HG02981 (cell line): ENCODE data around the gene TMEM273.

Experiments used
- ATAC-seq: cut with Tn5 transposase; IDR thresholded peaks from one replicate; pipeline ENCODE4 v1.9.1; 2021; ENCODE audit warnings: mild to moderate bottlenecking, moderate library complexity; ENCODE audit not compliant: unreplicated experiment

The TMEM273 gene

GRCh38 chr10:49149881-49150280 is 38.3 kb downstream of the TMEM273 start:
- no peak for ATAC-seq

- no peak for ATAC-seq
Measured at GRCh38 chr10:49144058-49144720, 44.0 kb downstream of the TMEM273 start.

- no peak for ATAC-seq
Measured at GRCh38 chr10:49143249-49143648, 44.9 kb downstream of the TMEM273 start.

GRCh38 chr10:49141541-49142332 is 46.5 kb downstream of the TMEM273 start:
- peak; percentile 73 for ATAC-seq

- ATAC-seq, result no peak
Measured at GRCh38 chr10:49140304-49141177, 47.6 kb downstream of the TMEM273 start.

GRCh38 chr10:49139846-49140195 is 48.4 kb downstream of the TMEM273 start:
- no peak for ATAC-seq

- ATAC-seq, result no peak
Measured at GRCh38 chr10:49139028-49139845, 49.0 kb downstream of the TMEM273 start.

GRCh38 chr10:49138361-49138891 is 49.8 kb downstream of the TMEM273 start:
- no peak for ATAC-seq

GRCh38 chr10:49136525-49136924 is 51.7 kb downstream of the TMEM273 start:
- no peak for ATAC-seq

- ATAC-seq, result no peak
Measured at GRCh38 chr10:49135575-49136313, 52.4 kb downstream of the TMEM273 start.

- ATAC-seq, result no peak
Measured at GRCh38 chr10:49134327-49134726, 53.9 kb downstream of the TMEM273 start.

- no peak for ATAC-seq
Measured at GRCh38 chr10:49133706-49134248, 54.4 kb downstream of the TMEM273 start, which contains the start of gene FAM170B. Gene FAM170B (minus strand): TSS chr10:49134021. CDS start chr10:49133918, 103 bp downstream.

GRCh38 chr10:49132362-49132737 is 55.8 kb downstream of the TMEM273 start:
- ATAC-seq, result no peak

- ATAC-seq, result no peak
Measured at GRCh38 chr10:49131507-49132361, 56.5 kb downstream of the TMEM273 start.

GRCh38 chr10:49129376-49129775 is 58.8 kb downstream of the TMEM273 start:
- ATAC-seq, result no peak

GRCh38 chr10:49128854-49129253 is 59.3 kb downstream of the TMEM273 start:
- ATAC-seq, result no peak

- peak; percentile 77 for ATAC-seq
Measured at GRCh38 chr10:49123981-49124950, 63.9 kb downstream of the TMEM273 start.
